LNCAP (cell line): ENCODE results near the gene CD300C.

Source experiments
- CTCF ChIP-seq: fragments of 450-650 bp; IDR thresholded peaks from 2 replicates; pipeline ENCODE4 v1.5.1; 2017; ENCODE audit warnings: mild to moderate bottlenecking

Gene CD300C

GRCh38 chr17:74554909-74555308, 9.0 kb upstream of the CD300C start:
- no peak for TF ChIP-seq CTCF

GRCh38 chr17:74552037-74552436, 6.1 kb upstream of the CD300C start:
- no peak for TF ChIP-seq CTCF

- TF ChIP-seq CTCF, result no peak
Measured at GRCh38 chr17:74550602-74551001, 4.7 kb upstream of the CD300C start.

- TF ChIP-seq CTCF, result no peak
Measured at GRCh38 chr17:74549343-74549742, 3.4 kb upstream of the CD300C start.

- TF ChIP-seq CTCF, result no peak
Measured at GRCh38 chr17:74547736-74548135, 1.8 kb upstream of the CD300C start.

GRCh38 chr17:74547264-74547663, 1.3 kb upstream of the CD300C start:
- no peak for TF ChIP-seq CTCF

GRCh38 chr17:74546586-74546985, 671 bp upstream of the CD300C start:
- TF ChIP-seq CTCF, result no peak
